ENCODE data around the gene CFAP45. TPM values are rescaled to one million over a fixed set of nuclear protein-coding genes. Genes with fewer than 3 reads are reported as not detected.

CFAP45 gene
- total RNA-seq, 6 experiments from 2014 or later, result not detected

DNA sequence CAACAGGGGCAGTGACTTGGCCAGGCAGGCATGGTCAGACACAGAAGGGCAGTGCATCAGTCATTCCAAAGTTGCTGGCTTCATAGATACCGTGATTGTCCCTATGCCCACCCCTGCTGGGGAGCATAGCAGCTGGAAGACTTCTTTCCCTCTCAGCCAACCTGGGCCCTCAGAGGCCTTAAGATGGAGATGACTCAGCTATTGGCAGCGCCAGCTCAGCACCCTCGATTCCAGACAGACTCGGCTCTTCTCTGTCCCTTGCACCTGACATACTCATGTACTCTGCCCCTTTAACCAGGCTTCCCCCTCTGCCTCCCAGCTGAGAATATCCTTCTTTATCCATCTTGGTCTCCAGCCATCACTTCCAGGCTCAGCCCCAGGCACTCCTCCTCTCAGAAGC, 56.5 kb downstream of the CFAP45 start:
- intact Hi-C loops (cut with DNase I), result no loop called here
- H3K9me3 ChIP-seq, result no peaks in the 10 kb centered on the region
- no peak overlapping the region for H3K4me3 ChIP-seq
- no peak overlapping the region for H3K27ac ChIP-seq
- no peaks in the 10 kb centered on the region for H3K36me3 ChIP-seq
- H3K4me1 ChIP-seq, result no peaks in the 10 kb centered on the region
- TF ChIP-seq, protein P1, sequence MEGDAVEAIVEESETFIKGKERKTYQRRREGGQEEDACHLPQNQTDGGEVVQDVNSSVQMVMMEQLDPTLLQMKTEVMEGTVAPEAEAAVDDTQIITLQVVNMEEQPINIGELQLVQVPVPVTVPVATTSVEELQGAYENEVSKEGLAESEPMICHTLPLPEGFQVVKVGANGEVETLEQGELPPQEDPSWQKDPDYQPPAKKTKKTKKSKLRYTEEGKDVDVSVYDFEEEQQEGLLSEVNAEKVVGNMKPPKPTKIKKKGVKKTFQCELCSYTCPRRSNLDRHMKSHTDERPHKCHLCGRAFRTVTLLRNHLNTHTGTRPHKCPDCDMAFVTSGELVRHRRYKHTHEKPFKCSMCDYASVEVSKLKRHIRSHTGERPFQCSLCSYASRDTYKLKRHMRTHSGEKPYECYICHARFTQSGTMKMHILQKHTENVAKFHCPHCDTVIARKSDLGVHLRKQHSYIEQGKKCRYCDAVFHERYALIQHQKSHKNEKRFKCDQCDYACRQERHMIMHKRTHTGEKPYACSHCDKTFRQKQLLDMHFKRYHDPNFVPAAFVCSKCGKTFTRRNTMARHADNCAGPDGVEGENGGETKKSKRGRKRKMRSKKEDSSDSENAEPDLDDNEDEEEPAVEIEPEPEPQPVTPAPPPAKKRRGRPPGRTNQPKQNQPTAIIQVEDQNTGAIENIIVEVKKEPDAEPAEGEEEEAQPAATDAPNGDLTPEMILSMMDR (IDR thresholded peaks at IDR 0.05), result no peak
- no peak for TF ChIP-seq POLR2A (IDR thresholded peaks at IDR 0.05)
- H3K27me3 ChIP-seq, result no peaks in the 10 kb centered on the region
- WGBS (ENCODE audit: insufficient coverage, low coverage, low lambda C conversion rate, missing lambda C conversion rate), result 73% methylated on average over 2 of the region's 4 CpGs
- no peak for DNase-seq
- ATAC-seq, result no peak

DNA sequence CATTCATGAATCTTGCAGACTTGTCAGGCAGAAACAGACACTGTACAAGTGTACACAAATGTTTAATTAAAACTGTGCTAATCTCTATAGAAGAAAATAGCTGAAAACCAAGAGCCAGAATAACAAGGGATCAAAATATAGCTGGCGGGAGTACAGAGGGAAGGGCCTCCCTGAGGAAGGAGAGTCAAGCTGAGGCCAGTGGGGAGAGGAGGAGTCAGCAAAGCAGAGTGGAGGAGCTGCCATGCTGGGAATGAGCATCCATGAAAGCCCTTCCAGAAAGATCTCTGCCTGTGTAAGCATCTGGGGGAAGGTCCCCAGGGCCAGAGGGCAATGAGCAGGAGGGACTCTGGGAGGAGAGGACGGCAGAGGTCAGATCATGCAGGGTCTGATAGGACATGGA, 58.2 kb downstream of the CFAP45 start:
- Histone ChIP-seq H3K4me1 (no peaks in the 10 kb centered on the region), H3K27ac (no peak overlapping the region), H3K9me3 (no peaks in the 10 kb centered on the region), H3K27me3 (no peaks in the 10 kb centered on the region), H3K36me3 (no peaks in the 10 kb centered on the region), H3K4me3 (no peak overlapping the region)
- 88% methylated on average over 2 of the region's 2 CpGs for WGBS (ENCODE audit: insufficient coverage, low coverage, low lambda C conversion rate, missing lambda C conversion rate)
- TF ChIP-seq, protein P1 (IDR thresholded peaks at IDR 0.05), result no peak
- TF ChIP-seq POLR2A (IDR thresholded peaks at IDR 0.05), result no peak
- intact Hi-C loops (cut with DNase I), result no loop called here
- DNase-seq (no peak), ATAC-seq (no peak)

- no peak overlapping the region for H3K27ac ChIP-seq
- H3K4me1 ChIP-seq, result no peaks in the 10 kb centered on the region
- WGBS (ENCODE audit: insufficient coverage, low coverage, low lambda C conversion rate, missing lambda C conversion rate), result 91% methylated on average over 3 of the region's 5 CpGs
- ATAC-seq, result no peak
- intact Hi-C loops (cut with DNase I), result no loop called here
- no peaks in the 10 kb centered on the region for H3K36me3 ChIP-seq
- no peak overlapping the region for H3K4me3 ChIP-seq
- TF ChIP-seq, protein P1 (IDR thresholded peaks at IDR 0.05), result no peak
- TF ChIP-seq POLR2A (IDR thresholded peaks at IDR 0.05), result no peak
- DNase-seq, result no peak
- no peaks in the 10 kb centered on the region for H3K27me3 ChIP-seq
- no peaks in the 10 kb centered on the region for H3K9me3 ChIP-seq
Measured at GRCh38 chr1:159839116-159839849, 60.7 kb downstream of the CFAP45 start.

DNA sequence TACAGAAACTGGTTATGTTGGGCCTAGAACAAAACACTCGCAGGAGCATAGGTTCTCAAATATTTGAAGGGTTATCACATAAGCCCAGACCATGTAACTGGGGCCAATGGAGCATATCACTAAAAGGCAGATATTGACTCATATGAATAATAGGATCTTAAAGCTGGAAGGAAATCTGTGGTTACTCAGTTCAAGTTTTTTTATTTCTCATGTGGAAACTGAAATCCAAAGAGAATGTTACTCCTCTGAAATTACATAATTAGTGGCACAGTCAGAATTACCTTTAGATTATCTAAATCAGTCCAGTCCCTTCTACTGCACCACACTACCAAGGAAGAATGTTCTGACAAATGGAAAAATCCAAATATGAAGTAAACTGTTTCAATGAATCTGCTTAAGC, 61.2 kb downstream of the CFAP45 start:
- WGBS (ENCODE audit: insufficient coverage, low coverage, low lambda C conversion rate, missing lambda C conversion rate), result 80% methylated on average over 1 of the region's 1 CpG
- no peak for DNase-seq
- Histone ChIP-seq H3K27ac (no peak overlapping the region), H3K9me3 (no peaks in the 10 kb centered on the region), H3K27me3 (no peaks in the 10 kb centered on the region), H3K36me3 (no peaks in the 10 kb centered on the region), H3K4me1 (no peaks in the 10 kb centered on the region), H3K4me3 (no peak overlapping the region)
- no peak for ATAC-seq
- no peak for TF ChIP-seq POLR2A (IDR thresholded peaks at IDR 0.05)
- TF ChIP-seq, protein P1 (IDR thresholded peaks at IDR 0.05), result no peak
- intact Hi-C loops (cut with DNase I), result no loop called here

Measured in right lobe of liver (tissue), 6 donors.